GM18907 (cell line): ENCODE data around the gene CAPNS1.
A peak's percentile ranks its signal among the peaks of the same experiment; 100 is the strongest.

Experiments
- ATAC-seq: cut with Tn5 transposase; IDR thresholded peaks from one replicate; pipeline ENCODE4 v1.9.1; 2021; ENCODE audit warnings: mild to moderate bottlenecking, moderate library complexity; ENCODE audit not compliant: unreplicated experiment

The CAPNS1 gene

GRCh38 chr19:36139473-36140303 lies at the start of gene CAPNS1:
Gene CAPNS1, plus strand, starts transcription at chr19:36140066. Its CDS starts 946 bp downstream, at chr19:36141012.
- peak; percentile 85 for ATAC-seq

- ATAC-seq: no peak
Observed at GRCh38 chr19:36090910-36091695, 48.8 kb upstream of the CAPNS1 start.

DNA sequence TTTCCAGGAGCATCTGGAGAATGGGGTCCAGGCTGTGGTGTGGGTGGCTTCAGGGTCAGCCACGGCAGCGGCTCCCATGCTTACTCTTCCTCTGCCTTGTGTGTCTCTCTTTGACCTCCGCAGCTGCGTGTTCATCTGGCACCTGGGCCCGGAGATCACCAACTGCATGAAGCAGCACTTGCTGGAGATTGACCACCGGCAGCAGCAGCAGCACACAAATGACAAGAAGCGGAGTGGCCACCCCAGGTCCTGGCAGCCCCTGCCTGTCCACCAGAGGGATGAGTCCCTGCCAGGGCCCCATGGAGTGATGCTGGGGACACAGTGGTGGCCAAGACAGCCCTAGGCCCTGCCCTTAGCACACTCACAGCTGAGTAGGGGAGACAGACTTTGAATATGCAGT lies 47.3 kb upstream of the CAPNS1 start:
- ATAC-seq: no peak

GRCh38 chr19:36093146-36093662 lies 46.7 kb upstream of the CAPNS1 start:
- ATAC-seq: no peak

- no peak for ATAC-seq
Observed at GRCh38 chr19:36093687-36094086, 46.2 kb upstream of the CAPNS1 start.

DNA sequence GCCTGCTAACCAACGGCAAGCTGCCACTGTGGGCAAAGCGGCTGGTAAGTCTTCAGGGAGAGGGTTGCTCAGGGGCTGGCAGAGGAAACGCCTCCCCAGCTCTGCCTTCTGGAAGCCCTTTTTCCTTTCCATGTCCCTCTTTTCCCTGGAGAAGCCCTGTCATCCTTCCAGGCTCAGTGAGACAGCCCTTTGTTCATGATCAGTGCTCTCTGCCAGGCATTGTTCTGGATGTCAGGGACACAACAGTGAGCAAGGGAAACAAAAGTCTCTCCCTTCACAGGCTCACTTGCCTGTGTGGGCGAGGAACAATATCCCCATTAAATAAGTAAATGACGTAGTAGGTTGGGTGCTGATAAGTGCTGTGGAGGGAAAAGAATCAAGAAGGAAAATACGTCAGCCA lies 42.8 kb upstream of the CAPNS1 start:
- no peak for ATAC-seq

GRCh38 chr19:36099166-36099785 lies 40.6 kb upstream of the CAPNS1 start:
- no peak for ATAC-seq

DNA sequence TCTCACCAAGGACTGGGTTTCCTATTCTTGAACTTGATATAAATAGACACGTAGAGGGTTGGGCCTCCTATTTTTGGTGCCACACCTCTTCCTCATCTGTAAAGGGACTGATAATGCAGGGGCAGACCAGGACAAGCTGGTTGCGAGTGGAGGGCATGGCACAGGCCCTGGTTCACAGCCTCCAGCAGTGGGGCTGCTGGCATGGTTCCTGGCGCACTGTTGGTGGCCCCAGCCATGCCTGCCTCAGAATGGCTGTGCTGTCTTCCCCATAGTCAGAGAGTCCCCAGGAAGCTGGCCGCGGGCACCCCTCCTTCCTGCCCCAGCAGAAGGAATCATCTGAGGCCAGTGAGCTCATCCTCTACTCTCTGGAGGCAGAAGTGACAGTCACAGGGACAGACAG lies 39.4 kb upstream of the CAPNS1 start:
- ATAC-seq: no peak

DNA sequence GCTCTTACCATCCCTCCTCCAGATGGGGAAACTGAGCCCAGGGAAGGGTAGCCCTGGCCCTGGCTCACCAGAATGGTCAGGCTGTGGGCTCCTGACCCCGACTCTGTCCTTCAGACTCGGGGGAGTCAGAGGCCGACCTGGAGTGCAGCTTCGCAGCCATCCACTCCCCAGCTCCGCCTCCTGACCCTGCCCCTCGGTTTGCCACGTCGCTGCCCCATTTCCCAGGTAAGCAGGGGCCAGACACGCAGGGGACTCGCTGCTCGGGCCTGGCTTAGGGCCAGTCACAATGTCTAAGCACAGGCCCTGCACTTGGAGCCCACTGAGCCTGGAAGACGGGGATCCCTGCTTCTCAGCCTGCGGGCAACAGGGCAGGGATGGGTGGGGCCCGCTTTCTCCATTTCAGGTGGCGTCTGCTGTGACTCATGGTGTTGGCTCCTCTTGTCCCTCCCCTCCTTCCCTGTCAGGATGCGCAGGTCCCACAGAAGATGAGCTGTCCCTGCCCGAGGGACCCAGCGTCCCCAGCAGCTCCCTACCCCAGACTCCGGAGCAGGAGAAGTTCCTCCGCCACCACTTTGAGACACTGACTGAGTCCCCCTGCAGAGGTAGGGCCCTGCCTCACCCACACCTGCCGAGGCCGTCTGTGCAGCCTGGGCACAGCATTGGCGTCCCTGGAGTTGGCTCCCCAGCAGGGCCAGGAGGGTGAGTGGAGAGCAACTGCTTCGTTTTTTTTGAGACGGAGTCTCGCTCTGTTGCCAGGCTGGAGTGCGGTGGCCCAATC lies 38.1 kb upstream of the CAPNS1 start:
- no peak for ATAC-seq

DNA sequence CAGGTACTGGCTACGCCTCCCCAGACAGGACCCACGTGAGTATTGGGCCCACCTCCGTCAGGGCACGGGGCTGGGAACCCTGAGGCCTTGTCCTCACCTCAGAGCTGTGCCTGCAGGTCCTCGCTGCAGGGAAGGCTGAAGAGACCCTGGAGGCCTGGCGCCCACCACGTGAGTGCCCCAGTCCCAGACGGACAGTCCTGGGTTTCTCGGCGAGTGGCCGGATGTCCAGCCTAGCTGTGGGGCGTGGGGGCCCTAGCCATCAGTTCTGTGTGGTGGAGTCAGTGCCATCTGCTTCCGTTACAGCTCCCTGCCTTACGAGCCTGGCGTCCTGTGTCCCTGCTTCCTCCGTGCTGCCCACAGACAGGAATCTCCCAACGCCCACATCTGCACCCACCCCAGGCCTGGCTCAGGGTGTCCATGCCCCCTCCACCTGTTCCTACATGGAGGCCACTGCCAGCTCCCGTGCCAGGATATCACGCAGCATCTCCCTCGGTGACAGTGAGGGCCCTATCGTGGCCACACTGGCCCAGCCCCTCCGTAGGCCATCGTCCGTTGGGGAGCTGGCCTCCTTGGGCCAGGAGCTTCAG lies 36.7 kb upstream of the CAPNS1 start:
- ATAC-seq: no peak

GRCh38 chr19:36103842-36104552 lies 35.9 kb upstream of the CAPNS1 start:
- ATAC-seq: no peak

DNA sequence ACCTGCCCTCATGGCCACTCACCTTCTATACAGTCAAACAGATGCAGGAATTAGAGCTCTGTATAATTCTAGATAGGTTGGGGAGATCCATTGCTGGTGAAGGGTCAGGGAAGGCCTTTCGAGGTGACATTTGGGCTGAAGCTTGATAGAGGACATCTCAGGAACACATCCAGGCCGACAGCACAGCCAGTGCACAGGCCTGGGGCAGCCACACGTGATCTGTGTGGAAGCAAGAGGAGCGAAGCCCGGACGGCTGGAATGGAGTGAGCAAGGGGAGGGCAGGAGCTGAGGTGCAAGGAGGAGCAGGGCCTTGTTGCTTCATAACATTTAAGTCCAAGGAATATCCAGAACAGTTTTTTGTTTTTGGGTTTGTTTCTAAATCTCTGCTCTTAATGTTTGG lies 33.4 kb upstream of the CAPNS1 start:
- no peak for ATAC-seq

DNA sequence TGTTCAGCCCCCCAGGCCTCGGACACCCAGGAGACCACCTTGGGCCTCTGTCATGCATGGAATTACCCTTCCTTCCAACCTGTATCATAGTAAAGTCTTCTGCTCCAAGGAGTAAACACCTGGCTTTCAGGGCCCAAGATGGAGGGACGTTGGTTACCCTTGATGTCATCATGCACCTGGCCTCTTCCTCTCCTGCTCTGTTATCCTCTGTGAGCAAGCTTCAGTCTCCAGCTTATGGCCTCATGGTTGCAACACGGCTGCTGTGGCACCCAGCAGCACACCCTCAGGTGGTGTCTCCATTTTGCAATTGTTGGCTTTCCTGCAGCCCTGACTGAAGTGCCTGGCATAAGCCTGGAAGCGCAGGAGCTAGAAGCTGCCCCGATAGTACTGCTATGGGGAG lies 32.9 kb upstream of the CAPNS1 start:
- no peak for ATAC-seq

DNA sequence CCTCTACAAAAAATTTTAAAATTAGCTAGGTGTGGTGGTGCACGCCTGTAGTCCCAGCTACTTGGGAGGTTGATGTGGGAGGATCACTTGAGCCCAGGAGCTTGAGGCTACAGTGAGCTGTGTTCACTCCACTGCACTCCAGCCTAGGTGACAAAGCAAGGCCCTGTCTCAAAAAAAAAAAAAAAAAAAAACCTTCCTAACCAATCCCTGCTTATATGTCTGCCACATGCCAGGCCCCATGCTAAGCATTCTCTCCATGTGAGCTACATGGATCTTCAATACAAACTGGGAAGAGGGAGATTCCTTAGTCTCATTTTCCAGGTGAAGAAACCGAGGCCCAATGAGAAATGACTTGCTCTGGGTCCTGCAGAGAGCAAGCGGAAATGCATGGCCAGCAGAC lies 31.2 kb upstream of the CAPNS1 start:
- ATAC-seq: no peak

DNA sequence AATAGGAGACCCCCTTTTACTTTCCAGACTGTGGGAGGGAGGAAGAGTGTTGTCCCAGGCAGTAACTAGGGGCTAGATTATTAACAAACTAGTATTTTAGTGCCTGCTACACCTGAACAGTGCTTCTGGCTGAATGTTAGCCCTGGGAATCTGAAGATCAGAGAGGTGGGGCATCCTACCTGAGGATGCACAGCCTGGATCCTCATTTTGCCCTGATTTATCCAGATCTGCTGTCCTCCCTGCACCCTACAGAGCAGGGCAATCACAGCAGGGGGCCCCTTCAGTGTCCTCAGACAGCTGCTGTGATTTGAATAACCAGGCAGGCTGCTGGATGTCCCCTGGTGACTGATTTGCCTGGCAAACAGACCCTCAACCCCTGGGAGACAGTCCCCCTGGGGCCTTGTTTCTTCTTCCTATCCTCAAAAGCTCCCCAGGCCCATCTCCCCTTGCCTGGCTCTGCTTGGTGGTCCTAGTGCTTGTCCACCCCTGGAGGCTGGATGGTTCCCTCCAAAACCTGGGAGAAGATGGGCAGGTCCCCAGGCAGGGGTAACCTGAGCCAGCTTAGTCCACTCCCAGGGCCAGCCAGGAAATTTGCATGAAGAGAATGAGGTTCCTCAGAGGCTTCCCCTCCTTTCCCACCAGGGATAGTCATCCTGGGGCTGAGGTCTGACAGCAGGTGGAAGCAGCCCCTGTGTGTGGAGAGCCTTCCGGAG lies 29.2 kb upstream of the CAPNS1 start, which contains the start of gene OVOL3:
Gene OVOL3, plus strand, starts transcription at position 657 of the 713 bp plus-strand sequence. CDS start 60 bp downstream, outside the sequence.
- no peak for ATAC-seq

DNA sequence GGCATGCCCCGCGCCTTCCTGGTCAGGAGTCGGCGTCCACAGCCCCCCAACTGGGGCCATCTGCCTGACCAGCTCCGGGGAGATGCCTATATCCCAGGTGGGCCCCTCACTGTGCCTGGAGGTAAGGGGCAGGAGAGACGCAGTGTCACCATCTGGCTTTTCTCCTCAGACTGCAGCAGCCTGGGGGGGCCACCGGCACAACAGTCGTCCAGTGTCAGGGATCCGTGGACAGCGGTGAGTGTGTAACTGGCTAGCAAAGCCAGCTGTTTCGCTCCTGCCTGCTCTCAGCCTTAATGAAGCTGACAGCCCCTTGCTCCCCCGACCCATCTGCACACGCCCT lies 28.7 kb upstream of the CAPNS1 start:
- no peak for ATAC-seq

GRCh38 chr19:36112678-36113077 lies 27.2 kb upstream of the CAPNS1 start:
- ATAC-seq: no peak

- no peak for ATAC-seq
Observed at GRCh38 chr19:36113425-36113824, 26.4 kb upstream of the CAPNS1 start.
